ENCODE data around the gene SLC1A2.

Gene SLC1A2

GRCh38 chr11:35419184-35419829, at the start of gene SLC1A2:
TSS of gene SLC1A2 (minus strand) at chr11:35419558. CDS start at chr11:35418966, 592 bp downstream.
- TF ChIP-seq CTCF (IDR thresholded peaks at IDR 0.05; ENCODE audit: insufficient read depth, low read depth, low read length, missing control alignments) = no peak
- no peak for DNase-seq (ENCODE audit: low read depth)

GRCh38 chr11:35466058-35466457, 46.7 kb upstream of the SLC1A2 start:
- DNase-seq (ENCODE audit: low read depth) = no peak
- no peak overlapping the region for H3K4me3 ChIP-seq (ENCODE audit: low read depth, low read length)
- no peak for TF ChIP-seq CTCF (IDR thresholded peaks at IDR 0.05; ENCODE audit: insufficient read depth, low read depth, low read length, missing control alignments)

More at GRCh38 chr11:35419184-35419829, at the start of gene SLC1A2:
- H3K4me3 ChIP-seq (ENCODE audit: low read depth, low read length) = no peak within 1 kb of the TSS

DNA sequence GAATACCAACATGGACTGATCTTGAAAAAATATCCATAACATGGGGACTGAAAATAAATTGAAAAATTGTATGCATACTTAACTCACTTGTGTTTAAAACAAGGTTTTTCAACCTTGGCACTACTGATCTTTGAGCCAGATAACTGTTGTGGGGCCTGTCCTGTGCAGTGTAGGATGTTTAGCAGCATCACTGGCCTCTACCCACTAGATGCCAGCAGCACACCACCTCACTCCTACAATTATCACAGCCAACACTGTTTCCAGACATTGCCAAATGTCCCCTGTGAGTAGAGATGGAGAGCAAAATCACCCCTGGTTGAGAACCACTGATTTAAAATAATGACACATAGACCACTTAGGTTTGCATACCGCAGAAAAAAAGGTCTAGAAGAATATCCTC, 45.0 kb upstream of the SLC1A2 start:
- DNase-seq (ENCODE audit: low read depth) = no peak
- TF ChIP-seq CTCF (IDR thresholded peaks at IDR 0.05; ENCODE audit: insufficient read depth, low read depth, low read length, missing control alignments) = no peak

GRCh38 chr11:35463331-35463751, 44.0 kb upstream of the SLC1A2 start:
- H3K4me3 ChIP-seq (ENCODE audit: low read depth, low read length) = no peak overlapping the region
- DNase-seq (ENCODE audit: low read depth) = no peak
- TF ChIP-seq CTCF (IDR thresholded peaks at IDR 0.05; ENCODE audit: insufficient read depth, low read depth, low read length, missing control alignments) = no peak

More for the DNA sequence above, 45.0 kb upstream of the SLC1A2 start:
- no peak overlapping the region for H3K4me3 ChIP-seq (ENCODE audit: low read depth, low read length)

DNA sequence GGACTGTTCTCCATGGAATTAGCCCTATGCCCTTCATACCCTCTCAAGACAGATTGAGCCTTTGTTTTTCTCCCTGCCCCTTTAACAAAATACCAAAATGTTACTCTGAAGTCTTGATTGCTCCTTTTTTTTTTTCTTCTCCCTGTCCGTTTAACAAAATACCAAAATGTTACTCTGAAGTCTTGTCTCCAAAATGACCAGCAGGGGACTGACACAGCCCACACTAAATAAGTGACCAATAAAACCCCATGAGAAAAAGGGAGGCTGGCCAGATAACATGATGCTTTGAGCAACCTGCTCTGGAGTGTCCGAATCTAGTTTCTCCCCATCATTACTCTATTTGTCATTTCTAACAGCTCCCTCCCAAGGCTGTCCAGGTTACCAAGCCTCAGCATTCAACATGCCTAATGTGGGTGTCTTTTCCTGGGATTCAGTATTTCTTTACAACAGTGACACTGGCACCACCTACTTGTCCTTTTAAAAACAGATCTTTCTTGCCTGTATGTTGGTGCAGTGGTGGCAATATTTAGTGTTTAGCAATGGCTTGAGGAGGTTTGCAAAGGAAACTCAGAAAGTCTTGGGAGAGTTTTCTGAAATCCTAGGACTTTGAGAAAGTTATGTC, 42.7 kb upstream of the SLC1A2 start:
- no peak overlapping the region for H3K4me3 ChIP-seq (ENCODE audit: low read depth, low read length)
- no peak for TF ChIP-seq CTCF (IDR thresholded peaks at IDR 0.05; ENCODE audit: insufficient read depth, low read depth, low read length, missing control alignments)
- no peak for DNase-seq (ENCODE audit: low read depth)

DNA sequence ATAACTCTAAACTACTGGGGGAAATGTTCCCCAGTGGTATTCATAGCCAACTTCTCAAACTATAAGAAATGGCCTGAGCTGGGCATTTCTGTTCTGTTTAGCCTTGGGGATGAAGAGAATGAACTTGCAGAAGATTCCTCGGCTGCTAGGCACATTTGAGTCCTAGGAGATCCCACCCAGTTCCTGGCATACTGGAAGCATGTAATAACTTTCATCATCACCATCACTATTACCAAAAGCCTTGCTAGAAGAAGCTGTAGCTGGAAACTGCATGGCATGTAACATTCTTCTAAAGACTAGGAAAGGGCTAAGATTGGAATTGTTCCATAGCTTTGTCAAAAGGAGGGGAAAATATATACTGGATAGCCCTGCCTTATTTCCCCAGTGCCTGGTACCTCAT, 40.1 kb upstream of the SLC1A2 start:
- no peak for DNase-seq (ENCODE audit: low read depth)
- H3K4me3 ChIP-seq (ENCODE audit: low read depth, low read length) = no peak overlapping the region
- TF ChIP-seq CTCF (IDR thresholded peaks at IDR 0.05; ENCODE audit: insufficient read depth, low read depth, low read length, missing control alignments) = no peak

Data from GM12865 (cell line).